Activated CD4-positive, alpha-beta T cell treated with anti-CD3 and anti-CD28 coated beads for 48 hours (primary cell): ENCODE measurements around the gene ADH1A.
"Not testable (repeated sequence)": the region's sequence is repeated elsewhere in the genome, so short reads cannot be mapped to it uniquely, and the experiment has no call there.

ENCODE experiments used
- DNase-seq: peaks from one replicate; pipeline ENCODE4 v3.0.0-alpha.2; 2020

Gene ADH1A

GRCh38 chr4:99276417-99276816 is 14.4 kb downstream of the ADH1A start:
- no peak for DNase-seq

GRCh38 chr4:99275885-99276284 is 14.9 kb downstream of the ADH1A start:
- no peak for DNase-seq

- no peak for DNase-seq
Measured at GRCh38 chr4:99275050-99275449, 15.7 kb downstream of the ADH1A start.

- DNase-seq, result no peak
Measured at GRCh38 chr4:99273704-99274103, 17.1 kb downstream of the ADH1A start.

- DNase-seq, result no peak
Measured at GRCh38 chr4:99264927-99265326, 25.9 kb downstream of the ADH1A start.

GRCh38 chr4:99252746-99253145 is 38.0 kb downstream of the ADH1A start:
- DNase-seq, result no peak

GRCh38 chr4:99248714-99249113 is 42.1 kb downstream of the ADH1A start:
- DNase-seq, result no peak

GRCh38 chr4:99235955-99236354 is 54.8 kb downstream of the ADH1A start:
- no peak for DNase-seq

- no peak for DNase-seq
Measured at GRCh38 chr4:99234331-99235010, 56.3 kb downstream of the ADH1A start.

- not testable (repeated sequence) for DNase-seq
Measured at GRCh38 chr4:99233397-99233796, 57.4 kb downstream of the ADH1A start.

GRCh38 chr4:99228706-99229105 is 62.1 kb downstream of the ADH1A start:
- not testable (repeated sequence) for DNase-seq

GRCh38 chr4:99227646-99228045 is 63.1 kb downstream of the ADH1A start:
- not testable (repeated sequence) for DNase-seq
